SK-N-SH treated with all-trans-retinoic acid at 6 μM for 48 hours (cell line): ENCODE results near the gene GOLPH3.

Source experiments
- BACH2 ChIP-seq: fragments of 250-450 bp; sonication (Bioruptor Pico); IDR thresholded peaks from 2 replicates; pipeline ENCODE4 v1.9.0; 2021; ENCODE audit warnings: mild to moderate bottlenecking, borderline replicate concordance
- ESRRG ChIP-seq: fragments of 250-450 bp; sonication (Bioruptor Pico); IDR thresholded peaks from 2 replicates; pipeline ENCODE4 v1.6.1; 2021; ENCODE audit warnings: mild to moderate bottlenecking
- ZNF70 ChIP-seq: fragments of 450-650 bp; formaldehyde crosslinking; IDR thresholded peaks from 2 replicates; pipeline ENCODE4 v1.5.0; 2020; ENCODE audit warnings: mild to moderate bottlenecking, moderate library complexity
- TF ChIP-seq, protein P1 (sequence below): fragments of 250-450 bp; sonication (Bioruptor Pico); IDR thresholded peaks from 2 replicates; pipeline ENCODE4 v1.8.0; 2020; ENCODE audit warnings: mild to moderate bottlenecking, moderate library complexity, borderline replicate concordance

- TF ChIP-seq, protein P1, sequence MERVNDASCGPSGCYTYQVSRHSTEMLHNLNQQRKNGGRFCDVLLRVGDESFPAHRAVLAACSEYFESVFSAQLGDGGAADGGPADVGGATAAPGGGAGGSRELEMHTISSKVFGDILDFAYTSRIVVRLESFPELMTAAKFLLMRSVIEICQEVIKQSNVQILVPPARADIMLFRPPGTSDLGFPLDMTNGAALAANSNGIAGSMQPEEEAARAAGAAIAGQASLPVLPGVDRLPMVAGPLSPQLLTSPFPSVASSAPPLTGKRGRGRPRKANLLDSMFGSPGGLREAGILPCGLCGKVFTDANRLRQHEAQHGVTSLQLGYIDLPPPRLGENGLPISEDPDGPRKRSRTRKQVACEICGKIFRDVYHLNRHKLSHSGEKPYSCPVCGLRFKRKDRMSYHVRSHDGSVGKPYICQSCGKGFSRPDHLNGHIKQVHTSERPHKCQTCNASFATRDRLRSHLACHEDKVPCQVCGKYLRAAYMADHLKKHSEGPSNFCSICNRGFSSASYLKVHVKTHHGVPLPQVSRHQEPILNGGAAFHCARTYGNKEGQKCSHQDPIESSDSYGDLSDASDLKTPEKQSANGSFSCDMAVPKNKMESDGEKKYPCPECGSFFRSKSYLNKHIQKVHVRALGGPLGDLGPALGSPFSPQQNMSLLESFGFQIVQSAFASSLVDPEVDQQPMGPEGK (CRISPR knock-in tag) = no peak
- TF ChIP-seq ESRRG = no peak
- no peak for TF ChIP-seq ZNF70
- no peak for TF ChIP-seq BACH2 (CRISPR knock-in tag)
These were observed 1.2 kb downstream of the GOLPH3 start for GRCh38 chr5:32172923-32173266.
